GM12878 (cell line): ENCODE data around the gene TSSK2. TPM values are rescaled to one million over a fixed set of nuclear protein-coding genes. Genes with fewer than 3 reads are reported as not detected.

Experiments
- BACH1 ChIP-seq: fragments of 450-650 bp; IDR thresholded peaks from 2 replicates; pipeline ENCODE4 v1.6.1; 2017; ENCODE audit warnings: mild to moderate bottlenecking, borderline replicate concordance
- DPF2 ChIP-seq: fragments of 450-650 bp; IDR thresholded peaks from 2 replicates; pipeline ENCODE4 v1.6.1; 2017; ENCODE audit warnings: mild to moderate bottlenecking
- IKZF1 ChIP-seq: fragments of 450-650 bp; conservative IDR thresholded peaks from 2 replicates; pipeline ENCODE4 v1.6.1; 2017; ENCODE audit warnings: antibody characterized with exemption, mild to moderate bottlenecking
- POLR2A ChIP-seq: IDR thresholded peaks from 2 replicates; pipeline ENCODE4 v1.6.1; 2011; ENCODE audit warnings: low read depth, mild to moderate bottlenecking, low read length
- POLR2AphosphoS2 ChIP-seq: IDR thresholded peaks from 2 replicates; pipeline ENCODE4 v1.6.1; 2011; ENCODE audit warnings: low read depth, mild to moderate bottlenecking, low read length, improper control_type of control experiment, moderate library complexity
- RB1 ChIP-seq: fragments of 450-650 bp; formaldehyde crosslinking; IDR thresholded peaks from 2 replicates; pipeline ENCODE4 v1.6.1; 2017; ENCODE audit warnings: mild to moderate bottlenecking, borderline replicate concordance
- SIN3A ChIP-seq: IDR thresholded peaks from 2 replicates; pipeline ENCODE4 v1.6.1; 2012; ENCODE audit warnings: low read depth, low read length, improper control_type of control experiment
- YY1 ChIP-seq: IDR thresholded peaks from 2 replicates; pipeline ENCODE4 v1.6.1; 2011; ENCODE audit warnings: low read depth, mild to moderate bottlenecking, low read length
- polyA plus RNA-seq, 11 experiments: library from polyadenylated mRNA; depleted of rRNA in 4 of 11; unstranded in 6 of 11; stranded (reverse) in 5 of 11; fragments of >200 nt; fragmentation: Nextera tagmentation in 4 of 11; fragmentation: Illumina TruSeq in 1 of 11; extraction: Ambion mirVana in 4 of 11; extraction: Trizol in 1 of 11; gene quantifications; 1 replicate in 1 of 11; 2 replicates in 10 of 11; pipeline versions ENCODE4 v1.2.1 to v1.2.3, GENCODE V29; 2011 to 2016; ENCODE audit warnings: inconsistent platforms in 2 of 11, missing spikeins in 2 of 11, low read depth in 1 of 11
- total RNA-seq, 4 experiments: library from RNA; depleted of rRNA in 3 of 4; stranded (reverse); fragments of >200 nt in 3 of 4; fragmentation: Illumina TruSeq in 1 of 4; extraction: Trizol in 1 of 4; gene quantifications; 2 replicates each; pipeline versions ENCODE4 v1.2.1 to v1.2.3, GENCODE V29; 2013 to 2021
- TF ChIP-seq, protein P1 (sequence below): fragments of 450-650 bp; formaldehyde crosslinking; IDR thresholded peaks from 2 replicates; pipeline ENCODE4 v1.5.0; 2022; ENCODE audit warnings: mild to moderate bottlenecking, missing genetic modification characterization
- TF ChIP-seq, protein P2 (sequence below): fragments of 450-650 bp; IDR thresholded peaks from 2 replicates; pipeline ENCODE4 v1.6.1; 2014; ENCODE audit warnings: mild to moderate bottlenecking

Gene TSSK2
- total and polyA plus RNA-seq, 10 of the 15 experiments (the other 5 are each of a cell fraction or from before 2014, with no cell fraction given) = 0.03 to 0.17 TPM; not detected in 8

DNA sequence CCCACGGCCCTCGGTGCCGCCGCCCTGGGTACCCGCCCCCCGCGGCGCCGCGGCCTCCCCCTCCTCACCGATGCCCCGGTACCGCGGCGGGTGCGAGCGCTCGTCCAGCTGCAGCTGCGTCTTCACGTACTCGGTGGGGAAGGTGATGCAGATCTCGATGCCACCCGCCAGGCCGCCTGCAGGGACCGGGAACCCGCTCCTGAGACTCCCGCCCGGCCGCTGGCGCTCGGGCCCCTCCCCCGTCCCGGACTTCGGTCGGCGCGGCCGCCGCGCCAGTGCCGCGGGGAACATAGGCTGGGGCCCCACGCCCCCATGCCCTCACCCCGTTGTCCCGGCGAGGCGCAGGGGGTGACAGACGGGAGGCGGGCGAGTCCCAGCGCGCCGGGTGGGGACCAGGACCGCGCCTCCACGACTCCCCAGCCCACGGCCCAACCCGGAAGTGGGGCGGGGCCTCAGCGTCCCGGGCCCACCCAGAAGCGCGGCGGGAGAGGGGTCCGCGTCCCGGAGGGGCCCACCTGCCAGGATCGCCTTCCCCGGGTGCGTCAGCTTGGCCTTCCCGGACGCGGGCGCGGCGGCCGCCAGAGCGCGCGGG, 47.1 kb downstream of the TSSK2 start (continued):
- TF ChIP-seq DPF2 (peak; percentile 37; the same call in 1 of the 2 replicates), SIN3A (no peak; the same call in 1 of the 2 replicates), POLR2AphosphoS2 (0 out of 2 replicates have a peak, but pooled peaks have one; percentile 11), POLR2A (peak; percentile 58), IKZF1 (peak; percentile 68), YY1 (no peak), BACH1 (peak; percentile 40; the same call in 1 of the 2 replicates), RB1 (0 out of 2 replicates have a peak, but pooled peaks have one; percentile 53)
- TF ChIP-seq, protein P1, sequence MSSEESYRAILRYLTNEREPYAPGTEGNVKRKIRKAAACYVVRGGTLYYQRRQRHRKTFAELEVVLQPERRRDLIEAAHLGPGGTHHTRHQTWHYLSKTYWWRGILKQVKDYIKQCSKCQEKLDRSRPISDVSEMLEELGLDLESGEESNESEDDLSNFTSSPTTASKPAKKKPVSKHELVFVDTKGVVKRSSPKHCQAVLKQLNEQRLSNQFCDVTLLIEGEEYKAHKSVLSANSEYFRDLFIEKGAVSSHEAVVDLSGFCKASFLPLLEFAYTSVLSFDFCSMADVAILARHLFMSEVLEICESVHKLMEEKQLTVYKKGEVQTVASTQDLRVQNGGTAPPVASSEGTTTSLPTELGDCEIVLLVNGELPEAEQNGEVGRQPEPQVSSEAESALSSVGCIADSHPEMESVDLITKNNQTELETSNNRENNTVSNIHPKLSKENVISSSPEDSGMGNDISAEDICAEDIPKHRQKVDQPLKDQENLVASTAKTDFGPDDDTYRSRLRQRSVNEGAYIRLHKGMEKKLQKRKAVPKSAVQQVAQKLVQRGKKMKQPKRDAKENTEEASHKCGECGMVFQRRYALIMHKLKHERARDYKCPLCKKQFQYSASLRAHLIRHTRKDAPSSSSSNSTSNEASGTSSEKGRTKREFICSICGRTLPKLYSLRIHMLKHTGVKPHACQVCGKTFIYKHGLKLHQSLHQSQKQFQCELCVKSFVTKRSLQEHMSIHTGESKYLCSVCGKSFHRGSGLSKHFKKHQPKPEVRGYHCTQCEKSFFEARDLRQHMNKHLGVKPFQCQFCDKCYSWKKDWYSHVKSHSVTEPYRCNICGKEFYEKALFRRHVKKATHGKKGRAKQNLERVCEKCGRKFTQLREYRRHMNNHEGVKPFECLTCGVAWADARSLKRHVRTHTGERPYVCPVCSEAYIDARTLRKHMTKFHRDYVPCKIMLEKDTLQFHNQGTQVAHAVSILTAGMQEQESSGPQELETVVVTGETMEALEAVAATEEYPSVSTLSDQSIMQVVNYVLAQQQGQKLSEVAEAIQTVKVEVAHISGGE = no peak
- TF ChIP-seq, protein P2, sequence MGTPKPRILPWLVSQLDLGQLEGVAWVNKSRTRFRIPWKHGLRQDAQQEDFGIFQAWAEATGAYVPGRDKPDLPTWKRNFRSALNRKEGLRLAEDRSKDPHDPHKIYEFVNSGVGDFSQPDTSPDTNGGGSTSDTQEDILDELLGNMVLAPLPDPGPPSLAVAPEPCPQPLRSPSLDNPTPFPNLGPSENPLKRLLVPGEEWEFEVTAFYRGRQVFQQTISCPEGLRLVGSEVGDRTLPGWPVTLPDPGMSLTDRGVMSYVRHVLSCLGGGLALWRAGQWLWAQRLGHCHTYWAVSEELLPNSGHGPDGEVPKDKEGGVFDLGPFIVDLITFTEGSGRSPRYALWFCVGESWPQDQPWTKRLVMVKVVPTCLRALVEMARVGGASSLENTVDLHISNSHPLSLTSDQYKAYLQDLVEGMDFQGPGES = 0 out of 2 replicates have a peak, but pooled peaks have one; percentile 11
- TF ChIP-seq, all 136 proteins: peak for 15
